ENCODE measurements around the gene POT1. TPM values are rescaled to one million over a fixed set of nuclear protein-coding genes. Genes with fewer than 3 reads are reported as not detected.
"Not testable (repeated sequence)": the region's sequence is repeated elsewhere in the genome, so short reads cannot be mapped to it uniquely, and the experiment has no call there.

POT1 gene
- 22.7 and 24.7 TPM in 2 replicates for total RNA-seq (2021)
- percentile 77 among the genes with signal in this experiment for Bru-seq, nascent RNA
- percentile 67 among the genes with signal in this experiment for BruChase-seq, experiment 1, labeled RNA remaining after a 2-hour chase
- BruChase-seq, experiment 2, labeled RNA remaining after a 6-hour chase, result percentile 57 among the genes with signal in this experiment
- long read RNA-seq, full-length matches to known transcripts, result 8 of 17 reads
- long read RNA-seq, partial matches to known transcripts, result 1 of 17 reads
- long read RNA-seq, other reads (novel, unspliced or antisense), result 8 of 17 reads

GRCh38 chr7:124929467-124930172 lies at the start of gene POT1:
POT1 (minus strand) TSS chr7:124929825; CDS start chr7:124897173, 32,652 bp downstream.
- Histone ChIP-seq H3K4me3 (ENCODE audit: low read depth, low read length, poor library complexity, severe bottlenecking) (peak within 1 kb of the TSS; percentile 66), H3K27ac (ENCODE audit: low read depth, low read length, poor library complexity, severe bottlenecking) (peak within 1 kb of the TSS; percentile 79), H3K27me3 (replicated peaks; ENCODE audit: insufficient read depth, low read depth, low read length, poor library complexity) (no peaks in the 10 kb centered on the region), H3K36me3 (ENCODE audit: insufficient read depth, low read length, poor library complexity, severe bottlenecking) (no peaks in the 10 kb centered on the region), H3K4me1 (ENCODE audit: insufficient read depth, low read length, poor library complexity, severe bottlenecking) (no peaks in the 10 kb centered on the region), H3K9me3 (ENCODE audit: low read depth, low read length, poor library complexity, severe bottlenecking) (no peaks in the 10 kb centered on the region)
- no peak for TF ChIP-seq CTCF (conservative IDR thresholded peaks at IDR 0.05; ENCODE audit: low read depth, low read length)
- TF ChIP-seq EZH2 (IDR thresholded peaks at IDR 0.05; ENCODE audit: borderline replicate concordance, low read depth, low read length, poor library complexity, severe bottlenecking), result no peak
- BruUV-seq (replicated peaks), result TSS peak; percentile 78
- DNase-seq (ENCODE audit: low spot score), result peak; percentile 99
- intact Hi-C loops (cut with micrococcal nuclease; ENCODE audit: unreplicated experiment), result no loop called here
- ChIA-PET CTCF (no interaction called here), POLR2A (ENCODE audit: low non-redundant PET) (no interaction called here)

- H3K27ac ChIP-seq (ENCODE audit: low read depth, low read length, poor library complexity, severe bottlenecking); H3K9me3 ChIP-seq (ENCODE audit: low read depth, low read length, poor library complexity, severe bottlenecking); intact Hi-C loops (cut with micrococcal nuclease; ENCODE audit: unreplicated experiment); CTCF ChIA-PET; DNase-seq (ENCODE audit: low spot score); H3K4me1 ChIP-seq (ENCODE audit: insufficient read depth, low read length, poor library complexity, severe bottlenecking); H3K36me3 ChIP-seq (ENCODE audit: insufficient read depth, low read length, poor library complexity, severe bottlenecking); BruUV-seq (replicated peaks); H3K27me3 ChIP-seq (replicated peaks; ENCODE audit: insufficient read depth, low read depth, low read length, poor library complexity); POLR2A ChIA-PET (ENCODE audit: low non-redundant PET); H3K4me3 ChIP-seq (ENCODE audit: low read depth, low read length, poor library complexity, severe bottlenecking): not testable (repeated sequence)
These were observed 45.5 kb upstream of the POT1 start for GRCh38 chr7:124975131-124975530.

- no peak for DNase-seq (ENCODE audit: low spot score)
These were observed 35.9 kb upstream of the POT1 start for GRCh38 chr7:124965553-124965952.

More at GRCh38 chr7:124965553-124965952, 35.9 kb upstream of the POT1 start:
- Histone ChIP-seq H3K4me1 (ENCODE audit: insufficient read depth, low read length, poor library complexity, severe bottlenecking) (no peaks in the 10 kb centered on the region), H3K36me3 (ENCODE audit: insufficient read depth, low read length, poor library complexity, severe bottlenecking) (no peaks in the 10 kb centered on the region), H3K9me3 (ENCODE audit: low read depth, low read length, poor library complexity, severe bottlenecking) (no peaks in the 10 kb centered on the region), H3K27ac (ENCODE audit: low read depth, low read length, poor library complexity, severe bottlenecking) (no peak overlapping the region), H3K4me3 (ENCODE audit: low read depth, low read length, poor library complexity, severe bottlenecking) (no peak overlapping the region), H3K27me3 (replicated peaks; ENCODE audit: insufficient read depth, low read depth, low read length, poor library complexity) (no peaks in the 10 kb centered on the region)
- TF ChIP-seq EZH2 (IDR thresholded peaks at IDR 0.05; ENCODE audit: borderline replicate concordance, low read depth, low read length, poor library complexity, severe bottlenecking) (no peak), CTCF (conservative IDR thresholded peaks at IDR 0.05; ENCODE audit: low read depth, low read length) (no peak)
- CTCF ChIA-PET, result no interaction called here
- intact Hi-C loops (cut with micrococcal nuclease; ENCODE audit: unreplicated experiment), result no loop called here
- POLR2A ChIA-PET (ENCODE audit: low non-redundant PET), result no interaction called here
- no TSS peak for BruUV-seq (replicated peaks)
